Raji (cell line): Measurements from ENCODE around the gene CPEB2.
A peak's percentile ranks its signal among the peaks of the same experiment; 100 is the strongest.

ENCODE experiments used
- POLR2A ChIP-seq: IDR thresholded peaks from 2 replicates; pipeline ENCODE4 v1.6.1; 2011; ENCODE audit warnings: low read depth, low read length, control low read depth; ENCODE audit not compliant: insufficient read depth

The CPEB2 gene

DNA sequence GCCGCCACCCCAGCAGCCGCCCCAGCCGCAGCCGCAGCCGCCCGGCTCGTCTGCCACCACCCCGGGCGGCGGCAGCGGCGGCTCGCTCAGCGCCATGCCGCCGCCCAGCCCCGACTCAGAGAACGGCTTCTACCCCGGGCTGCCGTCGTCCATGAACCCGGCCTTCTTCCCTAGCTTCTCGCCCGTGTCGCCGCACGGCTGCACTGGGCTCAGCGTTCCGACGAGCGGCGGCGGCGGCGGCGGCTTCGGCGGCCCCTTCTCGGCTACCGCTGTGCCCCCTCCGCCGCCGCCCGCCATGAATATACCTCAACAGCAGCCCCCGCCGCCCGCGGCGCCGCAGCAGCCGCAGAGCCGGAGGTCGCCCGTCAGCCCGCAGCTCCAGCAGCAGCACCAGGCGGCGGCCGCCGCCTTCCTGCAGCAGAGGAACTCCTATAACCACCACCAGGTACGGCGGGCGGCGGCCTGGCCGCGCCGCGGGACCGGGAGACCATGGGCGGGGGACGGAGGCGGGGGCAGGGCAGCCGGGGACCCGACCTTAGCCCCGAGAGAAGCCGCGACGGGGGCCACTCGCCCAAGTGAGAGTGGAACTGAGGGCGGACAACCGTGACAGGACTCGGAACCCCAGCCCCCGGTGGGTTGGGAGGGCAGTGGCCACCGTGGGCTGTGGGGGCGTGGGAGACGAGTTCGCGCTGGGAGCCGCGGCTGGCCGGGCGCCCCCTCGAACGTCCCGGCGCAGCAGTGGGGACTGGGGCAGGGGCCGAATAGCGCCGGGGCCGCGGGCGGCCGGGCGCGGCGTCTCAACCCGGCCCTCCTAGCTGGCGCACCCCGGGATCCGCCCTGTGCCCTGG is 1.8 kb downstream of the CPEB2 start:
- no peak for TF ChIP-seq POLR2A

DNA sequence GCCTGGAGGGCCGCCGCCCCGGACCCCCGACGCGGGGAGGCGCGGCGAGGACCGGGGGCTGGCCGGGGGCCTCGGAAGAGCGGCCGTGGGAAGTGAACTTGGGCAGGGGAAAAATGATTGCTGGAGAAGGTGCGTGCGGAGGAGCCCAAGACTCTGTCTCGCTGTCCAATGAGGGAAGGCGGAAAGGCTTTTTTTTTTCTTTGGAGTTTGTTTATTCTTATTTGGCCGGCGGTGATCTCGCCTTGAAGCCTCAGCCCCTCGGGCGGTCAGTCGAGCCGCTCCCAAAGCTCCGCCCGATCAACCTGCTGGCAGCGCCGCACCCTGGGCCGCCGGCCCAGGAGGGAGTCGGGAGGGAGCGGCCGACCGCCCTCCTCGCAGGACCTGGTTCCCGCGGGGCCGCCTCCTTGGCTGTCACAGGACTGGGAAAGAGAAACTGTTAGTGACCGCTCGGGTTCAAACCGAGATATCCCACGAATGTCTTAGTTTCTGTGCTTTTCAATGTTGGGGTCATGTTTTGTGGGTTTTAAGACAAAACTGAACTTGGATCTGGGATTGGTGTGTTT is 2.5 kb downstream of the CPEB2 start:
- TF ChIP-seq POLR2A = peak; percentile 40; the same call in 1 of the 2 replicates

DNA sequence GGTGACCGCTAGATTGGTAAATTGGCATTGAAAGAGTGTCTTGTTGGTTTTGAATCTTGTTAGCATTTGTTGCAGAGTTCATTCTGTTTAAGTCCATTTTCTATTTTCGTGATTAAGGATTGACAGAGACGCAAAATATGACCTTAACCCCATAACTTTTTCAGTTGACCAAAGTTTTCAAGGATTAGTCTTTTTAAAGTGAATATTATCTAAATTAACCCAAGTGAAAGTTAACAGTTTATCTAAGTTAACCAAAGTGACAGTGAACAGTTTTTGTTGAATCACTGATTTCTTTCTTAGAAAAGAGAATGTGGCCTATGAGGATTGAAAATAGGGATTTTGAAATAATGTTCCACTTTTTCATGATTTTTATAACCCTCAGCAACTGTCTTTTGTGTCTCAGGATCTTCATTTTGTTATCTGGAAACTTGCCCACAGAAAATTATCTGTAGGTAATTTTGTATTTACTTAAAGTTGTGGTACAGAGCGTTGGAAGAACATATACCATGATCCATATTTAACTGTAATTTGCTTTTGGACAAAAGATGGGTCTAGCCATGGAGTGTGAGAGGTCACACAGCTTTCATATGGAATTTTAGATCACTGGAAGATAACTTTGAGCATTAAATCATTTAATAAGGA is 3.3 kb downstream of the CPEB2 start:
- no peak for TF ChIP-seq POLR2A

DNA sequence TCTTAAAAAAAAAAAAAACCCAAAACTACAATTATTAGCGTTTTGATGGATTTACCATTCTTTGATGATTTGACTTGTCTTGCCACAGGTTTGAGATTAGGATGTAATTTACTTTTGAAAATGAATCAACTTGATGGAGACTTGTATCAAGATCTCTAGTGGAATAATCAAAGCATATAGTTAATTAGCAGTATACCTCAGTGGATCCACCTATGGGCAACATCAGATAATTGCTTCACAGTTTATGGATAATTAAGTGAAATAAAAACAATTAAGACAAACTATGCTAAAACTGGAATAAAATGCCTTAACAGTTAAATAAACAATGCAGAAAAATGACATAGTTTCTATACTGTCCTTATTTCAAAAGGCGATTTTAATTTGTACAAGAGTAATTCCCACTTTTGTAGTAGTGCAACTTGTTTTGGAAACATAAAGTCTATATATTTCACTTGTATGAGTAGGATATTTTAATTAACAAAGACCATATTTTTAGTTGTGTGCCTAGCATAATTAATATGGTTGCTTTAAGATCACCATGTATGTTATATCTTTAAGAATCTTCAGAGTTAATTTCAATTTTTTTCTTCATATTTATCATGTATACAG is 4.2 kb downstream of the CPEB2 start:
- TF ChIP-seq POLR2A = no peak

DNA sequence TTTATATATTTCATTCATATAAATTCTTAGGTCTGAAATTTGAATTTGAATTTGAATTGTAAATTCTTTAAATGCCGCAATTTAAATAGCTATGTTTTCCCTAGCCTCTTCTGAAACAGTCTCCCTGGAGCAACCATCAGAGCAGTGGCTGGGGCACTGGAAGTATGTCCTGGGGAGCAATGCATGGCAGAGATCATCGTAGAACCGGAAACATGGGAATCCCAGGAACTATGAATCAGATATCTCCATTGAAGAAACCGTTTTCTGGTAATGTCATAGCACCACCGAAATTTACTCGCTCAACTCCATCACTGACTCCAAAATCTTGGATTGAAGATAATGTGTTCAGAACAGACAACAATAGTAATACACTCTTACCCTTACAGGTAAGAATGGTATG is 4.9 kb downstream of the CPEB2 start:
- TF ChIP-seq POLR2A = no peak

DNA sequence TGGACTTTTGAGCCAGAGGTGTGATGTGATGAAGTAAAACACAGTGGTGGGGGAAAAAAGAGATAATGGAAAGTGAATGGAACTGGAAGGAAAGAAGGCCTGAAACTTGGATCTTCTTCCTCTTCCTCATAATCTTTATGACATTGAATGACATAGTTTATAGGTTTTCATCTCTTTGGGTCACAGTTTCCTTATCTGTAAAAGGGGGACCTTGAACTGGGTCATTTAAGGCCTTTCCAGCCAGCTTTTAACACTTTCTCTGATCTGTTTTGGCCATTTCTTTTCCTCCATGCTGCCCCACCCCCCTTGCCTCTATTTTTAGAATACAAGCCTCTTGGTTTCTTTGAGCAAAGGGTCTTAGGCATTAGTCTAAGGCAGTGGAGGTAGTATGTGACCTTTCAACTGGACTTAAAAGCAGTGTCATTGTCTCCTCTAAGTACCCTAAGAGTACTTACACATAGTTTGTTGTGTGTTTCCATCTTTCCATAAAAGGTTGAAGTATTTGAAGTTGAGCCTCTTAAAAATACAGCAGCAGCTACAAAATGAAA is 7.8 kb downstream of the CPEB2 start:
- no peak for TF ChIP-seq POLR2A

DNA sequence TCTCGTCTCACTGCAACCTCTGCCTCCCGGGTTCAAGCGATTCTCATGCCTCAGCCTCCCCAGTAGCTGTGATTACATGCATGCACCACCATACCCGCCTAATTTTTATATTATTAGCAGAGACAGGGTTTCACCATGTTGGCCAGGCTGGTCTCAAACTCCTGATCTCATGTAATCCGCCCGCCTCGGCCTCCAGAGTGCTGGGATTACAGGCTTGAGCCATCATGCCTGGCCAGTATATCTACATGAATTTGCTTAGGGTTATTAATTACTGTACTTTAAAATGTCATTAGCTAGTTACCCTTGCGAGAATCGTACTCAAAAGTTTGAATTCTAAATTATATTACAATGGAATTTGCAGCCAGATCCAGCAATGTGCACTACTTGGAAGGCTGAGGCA is 8.9 kb downstream of the CPEB2 start:
- TF ChIP-seq POLR2A = no peak

DNA sequence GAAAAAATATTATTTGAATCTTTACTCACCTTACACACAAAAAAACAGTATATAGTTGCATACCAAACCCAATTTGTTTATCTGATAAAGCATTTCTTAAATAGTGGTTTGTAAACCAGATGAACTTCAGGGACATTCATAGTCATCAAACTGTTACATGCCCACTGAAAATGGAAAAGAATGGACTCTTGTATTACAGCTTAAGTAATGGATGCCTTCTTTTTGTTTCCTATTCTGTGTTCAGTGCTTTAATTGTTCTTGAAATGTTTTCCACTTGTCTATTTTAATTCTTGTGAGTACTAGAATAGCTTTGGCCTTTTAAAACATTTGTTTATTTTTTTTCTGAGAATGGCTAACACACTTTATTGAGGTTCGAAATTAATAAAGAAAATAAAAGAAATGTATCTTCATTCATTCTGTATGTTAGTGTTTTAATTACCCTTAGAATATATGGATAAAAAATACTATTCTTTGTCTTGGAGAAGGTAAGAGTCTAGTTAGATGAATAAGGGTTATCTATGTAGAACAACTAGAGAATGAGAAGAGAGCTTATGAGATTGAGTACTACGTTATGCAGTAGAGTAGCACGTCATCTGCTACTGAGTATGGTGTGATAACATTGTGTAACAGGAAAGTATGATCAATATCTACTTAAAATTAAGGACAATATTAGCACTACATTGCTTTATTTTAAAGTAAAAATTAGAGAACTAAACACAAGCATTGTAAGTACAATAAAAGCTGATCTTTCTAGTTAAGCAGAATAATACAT is 9.9 kb downstream of the CPEB2 start:
- TF ChIP-seq POLR2A = no peak

DNA sequence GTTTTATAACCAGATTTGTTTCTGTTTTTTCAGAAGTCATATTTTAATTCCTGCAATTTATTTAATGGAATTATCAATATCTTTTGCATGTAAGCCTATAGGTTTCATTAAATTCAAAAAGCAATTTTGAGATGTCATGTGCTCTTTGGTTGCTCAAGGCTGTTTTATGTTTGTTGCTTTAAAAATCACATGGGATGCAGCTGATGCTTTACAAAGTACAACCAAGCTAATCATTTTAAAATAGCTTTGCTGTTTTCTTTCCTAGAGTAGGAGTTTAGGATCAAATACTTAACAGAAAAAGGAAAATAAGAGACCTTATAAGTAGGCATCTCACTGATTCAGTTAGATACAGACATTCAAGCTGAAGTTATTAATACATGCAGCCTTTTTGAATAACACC is 11.3 kb downstream of the CPEB2 start:
- TF ChIP-seq POLR2A = no peak

DNA sequence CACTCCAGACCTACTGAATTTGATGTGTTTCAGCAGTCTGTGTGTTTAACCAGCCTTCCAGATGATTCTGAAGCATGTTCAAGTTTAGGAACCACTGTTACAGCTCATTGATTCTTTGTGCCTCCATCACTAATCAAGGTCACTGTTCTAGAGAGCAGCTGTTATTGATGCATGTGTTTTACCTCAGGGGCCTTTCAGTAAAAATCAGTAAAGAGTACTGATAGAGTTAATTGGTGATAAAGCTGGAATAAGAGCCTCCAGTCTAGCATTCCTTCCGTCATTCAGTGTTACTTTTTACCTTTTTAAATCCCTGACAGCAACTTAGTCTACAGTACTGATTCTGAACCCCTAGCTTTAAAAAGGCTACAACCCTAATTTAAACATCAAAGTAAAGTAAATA is 12.9 kb downstream of the CPEB2 start:
- no peak for TF ChIP-seq POLR2A

DNA sequence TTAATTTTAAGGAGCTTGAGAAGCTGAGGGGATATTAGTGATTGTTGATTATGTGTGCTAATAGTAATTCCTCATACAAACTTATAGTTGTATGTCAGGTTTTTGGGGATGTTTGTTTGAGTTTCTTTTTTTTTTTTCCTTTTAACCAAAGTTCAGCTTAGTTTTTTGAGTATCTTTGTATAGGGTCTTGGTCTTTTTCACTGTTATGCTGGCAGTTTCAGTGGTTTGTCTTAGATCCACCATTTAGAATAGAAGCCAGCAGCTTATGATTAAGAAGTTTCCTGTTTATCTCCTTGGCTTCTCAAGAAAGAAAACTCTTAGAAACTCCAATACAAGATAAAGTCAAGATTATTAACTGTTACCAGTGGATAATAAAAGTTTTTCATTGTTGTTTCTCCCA is 16.1 kb downstream of the CPEB2 start:
- TF ChIP-seq POLR2A = no peak

DNA sequence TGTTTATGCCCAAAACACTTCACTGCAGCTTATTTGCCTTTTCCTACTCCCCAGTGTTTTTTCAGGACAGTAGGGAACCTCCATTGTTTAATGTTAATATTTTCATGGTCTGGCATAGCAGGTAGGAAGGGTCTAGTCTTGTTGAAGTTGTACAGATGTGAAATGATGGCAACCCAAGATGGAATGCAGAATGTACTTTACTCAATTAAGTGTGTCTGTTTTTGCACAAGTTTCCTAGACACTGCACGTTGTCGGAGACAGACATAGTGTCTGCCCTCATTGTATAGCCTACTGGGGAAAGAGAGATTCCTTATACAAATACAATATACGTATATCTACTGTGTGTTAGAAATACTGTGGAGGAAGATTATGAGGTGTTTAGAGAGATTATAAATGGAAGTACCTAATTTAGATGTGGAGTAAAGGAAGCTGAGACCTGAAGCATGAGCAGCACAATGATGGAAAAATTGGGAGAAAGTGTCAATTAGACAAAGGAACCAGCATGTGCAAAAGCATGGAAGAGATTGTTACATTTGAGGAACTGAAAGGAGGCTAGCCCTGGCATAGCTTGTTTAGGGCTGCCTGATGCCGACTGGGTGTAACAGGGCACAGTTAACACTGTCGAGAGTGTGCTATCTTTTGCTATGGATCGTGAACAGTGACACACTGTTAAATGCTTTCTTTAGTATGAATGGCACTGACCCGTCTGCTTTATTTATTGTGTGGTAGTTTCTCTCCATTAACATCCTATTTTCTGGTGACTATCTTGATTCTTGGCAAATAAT is 18.4 kb downstream of the CPEB2 start:
- TF ChIP-seq POLR2A = no peak

DNA sequence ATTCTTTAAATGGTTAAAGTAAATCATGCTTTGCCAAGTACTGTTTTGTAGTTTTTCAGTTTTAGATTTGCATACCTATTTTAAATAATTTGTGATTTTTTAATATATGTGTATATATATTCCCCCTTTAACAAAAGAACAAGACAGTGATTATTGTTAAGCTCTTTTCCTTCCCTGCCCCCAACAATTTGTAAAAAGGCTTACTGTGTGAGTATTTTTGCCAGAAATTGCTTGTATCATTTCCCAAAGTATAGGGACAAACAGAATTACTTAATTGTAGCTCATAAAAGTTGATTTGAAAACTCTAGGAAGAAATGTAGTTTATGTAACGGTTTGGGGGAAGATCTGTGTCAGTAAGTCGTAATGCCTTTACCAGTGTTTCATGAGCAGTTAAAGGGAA is 19.0 kb downstream of the CPEB2 start:
- no peak for TF ChIP-seq POLR2A

DNA sequence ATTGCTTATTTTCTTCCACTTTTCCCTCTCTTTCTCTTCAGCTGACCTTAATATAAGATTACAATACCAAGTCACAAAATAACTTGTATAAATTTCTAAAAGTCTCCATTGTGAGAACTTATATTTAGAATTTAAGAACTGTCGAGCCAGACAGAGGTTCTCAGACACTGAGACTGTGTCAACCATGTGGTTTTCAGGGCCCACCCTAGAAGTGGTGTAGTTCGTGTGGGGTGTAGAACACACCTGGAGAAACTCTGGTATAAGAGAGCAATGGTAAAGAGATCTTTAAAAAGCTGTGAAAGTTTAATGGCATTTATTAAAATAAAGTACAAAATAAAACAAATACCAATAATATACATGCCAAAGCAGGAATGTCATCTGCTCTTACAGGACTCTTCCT is 19.7 kb downstream of the CPEB2 start:
- no peak for TF ChIP-seq POLR2A
